Psoas muscle (tissue), 8 donors: ENCODE data around the gene NRN1L. TPM values are rescaled to one million over a fixed set of nuclear protein-coding genes. Genes with fewer than 3 reads are reported as not detected.

Experiments
- ATAC-seq, 4 donors: fragments of 200-7000 bp; cut with Tn5 transposase; one replicate each; pipeline ENCODE4 v1.9.1; 2020; ENCODE audit warnings: moderate library complexity in 3 of 4, mild to moderate bottlenecking in 2 of 4
- DNase-seq, 2 donors: peaks; one replicate each; pipeline ENCODE4 v3.0.0-alpha.2; 2020
- H3K27ac ChIP-seq: fragments of 200-600 bp; one replicate; pipeline ENCODE4 v1.8.0; 2022
- H3K27me3 ChIP-seq, 3 donors: fragments of 200-600 bp in 1 of 3; one replicate each; pipeline versions ENCODE4 v1.6.1 to v1.8.0; 2013 to 2022; ENCODE audit warnings: low read length in 2 of 3, mild to moderate bottlenecking in 2 of 3, moderate library complexity in 1 of 3; ENCODE audit not compliant: insufficient read depth in 3 of 3
- H3K36me3 ChIP-seq, 2 donors: fragments of 200-600 bp in 1 of 2; one replicate each; pipeline versions ENCODE4 v1.6.1 to v1.8.0; 2013 to 2022; ENCODE audit warnings: low read depth in 1 of 2, mild to moderate bottlenecking in 1 of 2, moderate library complexity in 1 of 2; ENCODE audit not compliant: insufficient read depth in 1 of 2
- H3K4me1 ChIP-seq: fragments of 200-600 bp; one replicate; pipeline ENCODE4 v1.8.0; 2022
- H3K4me3 ChIP-seq: fragments of 200-600 bp; one replicate; pipeline ENCODE4 v1.8.0; 2022; ENCODE audit warnings: mild to moderate bottlenecking
- H3K9me3 ChIP-seq: fragments of 200-600 bp; one replicate; pipeline ENCODE4 v1.8.0; 2022
- WGBS, 3 donors: extraction: QIAGEN DNeasy Blood & Tissue Kit; methylation state at CpG; one replicate each; pipeline versions ENCODE4 v1.1.6 to v1.1.7; 2013; 5-methylcytosine and 5-hydroxymethylcytosine counted together
- intact Hi-C, 2 donors: fragments of 100-400 bp; cut with DNase I; formaldehyde crosslinking; loops; one replicate each; pipeline versions ENCODE4 v1.11.0 to v1.14.2; 2022
- polyA plus RNA-seq, 3 donors: library from polyadenylated mRNA; stranded (reverse); fragments of 200-250 nt; gene quantifications; one replicate each; pipeline ENCODE4 v1.2.3, GENCODE V29; 2013
- total RNA-seq, 4 donors: library from RNA; stranded (reverse); fragmentation: NEBNext Ultra II Directional in 2 of 4; extraction: Animal tissue kit (Norgen Biotek cat#: 25700) in 2 of 4; gene quantifications; one replicate each; pipeline versions ENCODE4 v1.2.1 to v1.2.4, GENCODE V29; 2021 to 2023
- TF ChIP-seq, protein P1 (sequence below): fragments of 200-600 bp; IDR thresholded peaks from one replicate; pipeline ENCODE4 v1.8.0; 2022; ENCODE audit warnings: antibody characterized with exemption
- donor health status: healthy with polysubstance abuse.
- donor health status: DM: no; HTN: no; CAD: no; lungs with moderate emphysema.
- donor health status: Bipolar disorder and iron deficiency.
- donor health status: healthy.
- donor health status: DM: yes; HTN: yes; CAD: no.
- donor health status: DM: no; HTN: no; CAD: no.
- donor health status: DM: no; HTN: no; CAD: no.
- donor health status: DM: yes; HTN: yes; CAD: no.

NRN1L gene
- total and polyA plus RNA-seq, 7 donors, result 0.23 to 1.1 (median 0.38) TPM; not detected in 2

DNA sequence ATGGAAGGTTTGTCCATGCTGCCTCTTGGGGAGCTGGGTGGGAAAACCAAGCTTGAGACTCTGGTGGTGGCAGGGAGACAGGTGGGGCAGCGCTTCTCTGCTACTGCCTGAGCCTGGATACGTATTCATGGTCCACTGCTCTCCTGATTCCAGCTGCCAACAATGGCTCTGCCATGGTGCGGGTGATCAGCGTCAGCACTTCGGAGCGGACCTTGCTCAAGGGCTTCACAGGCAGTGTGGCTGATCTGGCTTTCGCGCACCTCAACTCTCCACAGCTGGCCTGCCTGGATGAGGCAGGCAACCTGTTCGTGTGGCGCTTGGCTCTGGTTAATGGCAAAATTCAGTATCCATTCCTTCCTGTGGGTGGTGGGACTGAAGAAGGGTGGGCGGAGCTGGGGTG, 7.6 kb upstream of the NRN1L start:
- Histone ChIP-seq H3K4me3 (no peak overlapping the region), H3K27me3 (no peaks in the 10 kb centered on the region), H3K4me1 (peaks cover 58% of the 10 kb centered on the region), H3K36me3 (peaks cover 6 to 64% of the 10 kb centered on the region in 2 donors), H3K9me3 (no peaks in the 10 kb centered on the region), H3K27ac (no peak overlapping the region)
- ATAC-seq, result no peak
- no peak for DNase-seq
- intact Hi-C loops, result no loop called here
- WGBS, 3 donors, result 93 to 96% (median 95%) methylated on average over 11 of the region's 11 CpGs
- TF ChIP-seq, protein P1, sequence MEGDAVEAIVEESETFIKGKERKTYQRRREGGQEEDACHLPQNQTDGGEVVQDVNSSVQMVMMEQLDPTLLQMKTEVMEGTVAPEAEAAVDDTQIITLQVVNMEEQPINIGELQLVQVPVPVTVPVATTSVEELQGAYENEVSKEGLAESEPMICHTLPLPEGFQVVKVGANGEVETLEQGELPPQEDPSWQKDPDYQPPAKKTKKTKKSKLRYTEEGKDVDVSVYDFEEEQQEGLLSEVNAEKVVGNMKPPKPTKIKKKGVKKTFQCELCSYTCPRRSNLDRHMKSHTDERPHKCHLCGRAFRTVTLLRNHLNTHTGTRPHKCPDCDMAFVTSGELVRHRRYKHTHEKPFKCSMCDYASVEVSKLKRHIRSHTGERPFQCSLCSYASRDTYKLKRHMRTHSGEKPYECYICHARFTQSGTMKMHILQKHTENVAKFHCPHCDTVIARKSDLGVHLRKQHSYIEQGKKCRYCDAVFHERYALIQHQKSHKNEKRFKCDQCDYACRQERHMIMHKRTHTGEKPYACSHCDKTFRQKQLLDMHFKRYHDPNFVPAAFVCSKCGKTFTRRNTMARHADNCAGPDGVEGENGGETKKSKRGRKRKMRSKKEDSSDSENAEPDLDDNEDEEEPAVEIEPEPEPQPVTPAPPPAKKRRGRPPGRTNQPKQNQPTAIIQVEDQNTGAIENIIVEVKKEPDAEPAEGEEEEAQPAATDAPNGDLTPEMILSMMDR, result no peak

DNA sequence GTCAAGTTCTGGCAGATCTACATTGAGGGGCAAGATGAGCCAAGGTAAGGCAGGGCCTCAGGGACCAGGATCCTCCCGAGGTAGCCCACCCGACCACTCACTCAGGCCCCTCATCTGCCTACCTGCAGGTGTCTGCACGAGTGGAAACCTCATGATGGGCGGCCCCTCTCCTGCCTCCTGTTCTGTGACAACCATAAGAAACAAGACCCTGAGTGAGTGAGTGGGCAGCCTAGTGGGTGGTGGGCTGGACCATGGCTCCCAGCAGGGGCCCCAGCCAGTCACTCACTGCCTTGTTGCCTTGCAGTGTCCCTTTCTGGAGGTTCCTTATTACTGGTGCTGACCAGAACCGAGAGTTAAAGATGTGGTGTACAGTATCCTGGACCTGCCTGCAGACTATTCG, 6.5 kb upstream of the NRN1L start:
- TF ChIP-seq, protein P1, result no peak

DNA sequence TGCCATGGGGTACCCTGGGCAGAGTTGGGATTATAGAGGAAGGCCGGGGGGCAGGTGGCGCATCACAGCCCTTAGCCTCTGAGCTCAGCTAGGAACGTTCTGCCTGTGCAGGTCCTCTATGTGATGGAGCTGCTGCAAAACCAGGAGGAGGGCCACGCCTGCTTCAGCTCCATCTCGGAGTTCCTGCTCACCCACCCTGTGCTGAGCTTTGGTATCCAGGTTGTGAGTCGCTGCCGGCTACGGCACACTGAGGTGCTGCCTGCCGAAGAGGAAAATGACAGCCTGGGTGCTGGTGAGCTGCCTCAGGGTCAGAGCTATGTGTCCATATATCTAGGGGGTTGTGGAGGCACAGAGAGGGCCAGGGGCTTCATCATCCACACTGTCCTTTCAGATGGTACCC, 5.8 kb upstream of the NRN1L start:
- H3K27me3 ChIP-seq, result no peaks in the 10 kb centered on the region
- intact Hi-C loops, result no loop called here
- no peaks in the 10 kb centered on the region for H3K9me3 ChIP-seq
- TF ChIP-seq, protein P1, result no peak
- no peak for ATAC-seq
- H3K36me3 ChIP-seq, result peaks cover 6 to 75% of the 10 kb centered on the region in 2 donors
- 94 to 97% (median 94%) methylated on average over 9 of the region's 9 CpGs for WGBS, 3 donors
- no peak for DNase-seq
- H3K4me3 ChIP-seq, result no peak overlapping the region
- H3K27ac ChIP-seq, result no peak overlapping the region
- H3K4me1 ChIP-seq, result peaks cover 63% of the 10 kb centered on the region

More for the DNA sequence above, 6.5 kb upstream of the NRN1L start:
- Histone ChIP-seq H3K27me3 (no peaks in the 10 kb centered on the region), H3K4me3 (no peak overlapping the region), H3K27ac (no peak overlapping the region), H3K9me3 (no peaks in the 10 kb centered on the region), H3K4me1 (peaks cover 60% of the 10 kb centered on the region), H3K36me3 (peaks cover 6 to 69% of the 10 kb centered on the region in 2 donors)
- DNase-seq, result no peak
- ATAC-seq, result no peak
- intact Hi-C loops, result no loop called here
- 83 to 89% (median 88%) methylated on average over 6 of the region's 6 CpGs for WGBS, 3 donors

DNA sequence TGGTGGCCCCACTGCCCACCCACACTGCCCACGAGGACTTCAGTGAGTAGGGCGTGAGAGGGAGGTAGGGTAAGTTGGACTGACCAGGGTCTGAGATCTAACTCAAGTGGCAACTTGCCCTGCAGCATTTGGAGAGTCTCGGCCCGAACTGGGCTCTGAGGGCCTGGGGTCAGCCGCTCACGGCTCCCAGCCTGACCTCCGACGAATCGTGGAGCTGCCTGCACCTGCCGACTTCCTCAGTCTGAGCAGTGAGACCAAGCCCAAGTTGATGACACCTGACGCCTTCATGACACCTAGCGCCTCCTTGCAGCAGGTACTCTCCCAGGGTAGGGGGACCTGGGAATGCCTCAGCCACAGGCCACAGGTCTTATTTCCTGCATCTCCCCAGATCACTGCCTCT, 5.2 kb upstream of the NRN1L start:
- H3K4me1 ChIP-seq, result peaks cover 63% of the 10 kb centered on the region
- no peak overlapping the region for H3K4me3 ChIP-seq
- intact Hi-C loops, result no loop called here
- ATAC-seq (no peak), DNase-seq (no peak)
- TF ChIP-seq, protein P1, result no peak
- WGBS, 3 donors, result 91 to 93% (median 91%) methylated on average over 12 of the region's 12 CpGs
- no peaks in the 10 kb centered on the region for H3K27me3 ChIP-seq
- peak overlapping the region; percentile 93 for H3K27ac ChIP-seq
- H3K36me3 ChIP-seq, result peaks cover 6 to 81% of the 10 kb centered on the region in 2 donors
- H3K9me3 ChIP-seq, result no peaks in the 10 kb centered on the region

DNA sequence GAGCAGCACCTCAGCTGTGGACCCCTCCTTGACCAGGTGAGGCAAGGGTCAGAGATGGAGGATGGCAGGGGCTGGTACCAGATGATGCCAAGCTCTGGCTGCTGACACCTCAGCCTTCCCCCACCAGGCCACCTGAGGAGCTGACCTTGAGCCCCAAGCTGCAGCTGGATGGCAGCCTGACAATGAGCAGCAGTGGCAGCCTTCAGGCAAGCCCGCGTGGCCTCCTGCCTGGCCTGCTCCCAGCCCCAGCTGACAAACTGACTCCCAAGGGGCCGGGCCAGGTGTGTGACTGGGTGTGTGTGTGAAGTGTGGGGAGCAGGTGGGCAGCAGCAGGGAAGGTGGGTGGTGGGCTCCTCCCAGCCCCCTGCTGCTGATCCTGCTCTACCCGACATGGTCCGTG, 4.7 kb upstream of the NRN1L start:
- peaks cover 6 to 86% of the 10 kb centered on the region in 2 donors for H3K36me3 ChIP-seq
- no peak for DNase-seq
- H3K27ac ChIP-seq, result peak overlapping the region; percentile 93
- WGBS, 3 donors, result 48 to 61% (median 52%) methylated on average over 5 of the region's 5 CpGs
- H3K4me3 ChIP-seq, result no peak overlapping the region
- no peak for ATAC-seq
- intact Hi-C loops, result loop anchor here (5.0 to 10.0 kb wide), 2 partner anchors 162 to 355 kb away; partner anchors contain the start of gene ESRP2 (in 1 of the 2)
- H3K27me3 ChIP-seq, result no peaks in the 10 kb centered on the region
- H3K4me1 ChIP-seq, result peaks cover 63% of the 10 kb centered on the region
- H3K9me3 ChIP-seq, result no peaks in the 10 kb centered on the region
- TF ChIP-seq, protein P1, result no peak
